ENCODE measurements around the gene TRIO.

The TRIO gene

GRCh38 chr5:14131855-14132503 is 11.2 kb upstream of the TRIO start (continued):
- TF ChIP-seq PRDM10 (tag by site-specific recombination; IDR thresholded peaks at IDR 0.05) (peak; percentile 76), IKZF3 (tag by site-specific recombination; IDR thresholded peaks at IDR 0.05) (peak; percentile 97), ZNF175 (tag by site-specific recombination; IDR thresholded peaks at IDR 0.05) (no peak), ZNF626 (tag by site-specific recombination; IDR thresholded peaks at IDR 0.05) (peak; percentile 16; the same call in 1 of the 2 replicates), ZNF16 (tag by site-specific recombination; IDR thresholded peaks at IDR 0.05; ENCODE audit: low read depth) (0 out of 2 replicates have a peak, but pooled peaks have one; percentile 10), ZNF610 (tag by site-specific recombination; IDR thresholded peaks at IDR 0.05; ENCODE audit: borderline replicate concordance) (peak; percentile 83; the same call in 1 of the 2 replicates), ZNF561 (tag by site-specific recombination; IDR thresholded peaks at IDR 0.05; ENCODE audit: borderline replicate concordance) (peak; percentile 92; the same call in 1 of the 2 replicates), ZIC2 (tag by site-specific recombination; IDR thresholded peaks at IDR 0.05) (peak; percentile 62), KLF7 (tag by site-specific recombination; IDR thresholded peaks at IDR 0.05; ENCODE audit: borderline replicate concordance) (peak; percentile 58; the same call in 1 of the 2 replicates), ZNF777 (tag by site-specific recombination; IDR thresholded peaks at IDR 0.05; ENCODE audit: borderline replicate concordance) (no peak), ZNF324 (tag by site-specific recombination; IDR thresholded peaks at IDR 0.05) (peak; percentile 83; the same call in 1 of the 2 replicates), ZNF529 (tag by site-specific recombination; IDR thresholded peaks at IDR 0.05; ENCODE audit: insufficient replicate concordance) (peak; percentile 58), ZNF558 (tag by site-specific recombination; IDR thresholded peaks at IDR 0.05) (peak; percentile 75), ZNF658 (tag by site-specific recombination; IDR thresholded peaks at IDR 0.05) (no peak), ZEB2 (tag by site-specific recombination; IDR thresholded peaks at IDR 0.05) (peak; percentile 91), ZNF623 (tag by site-specific recombination; IDR thresholded peaks at IDR 0.05) (no peak), ZBTB48 (tag by site-specific recombination; IDR thresholded peaks at IDR 0.05) (no peak), ZNF248 (tag by site-specific recombination; IDR thresholded peaks at IDR 0.05) (no peak), ZNF544 (tag by site-specific recombination; IDR thresholded peaks at IDR 0.05) (no peak), SCRT2 (tag by site-specific recombination; IDR thresholded peaks at IDR 0.05) (no peak), MZF1 (tag by site-specific recombination; IDR thresholded peaks at IDR 0.05; ENCODE audit: borderline replicate concordance) (peak; percentile 55; the same call in 1 of the 2 replicates), ZNF449 (tag by site-specific recombination; IDR thresholded peaks at IDR 0.05) (0 out of 2 replicates have a peak, but pooled peaks have one; percentile 46), INSM2 (tag by site-specific recombination; IDR thresholded peaks at IDR 0.05) (peak; percentile 81), CTCF (tag by site-specific recombination; IDR thresholded peaks at IDR 0.05) (peak; percentile 57; the same call in 1 of the 2 replicates), HOXA7 (CRISPR knock-in tag; IDR thresholded peaks at IDR 0.05; ENCODE audit: borderline replicate concordance) (no peak), ZNF146 (tag by site-specific recombination; IDR thresholded peaks at IDR 0.05) (no peak), ZFP69B (tag by site-specific recombination; IDR thresholded peaks at IDR 0.05) (peak; percentile 42), ZNF184 (tag by site-specific recombination; IDR thresholded peaks at IDR 0.05) (peak; percentile 67), ZBTB20 (tag by site-specific recombination; IDR thresholded peaks at IDR 0.05) (peak; percentile 30), ZSCAN23 (tag by site-specific recombination; IDR thresholded peaks at IDR 0.05) (peak; percentile 71; the same call in 1 of the 2 replicates), ZNF274 (IDR thresholded peaks at IDR 0.05; ENCODE audit: low read length) (no peak), ZNF274 (tag by site-specific recombination; IDR thresholded peaks at IDR 0.05; ENCODE audit: borderline replicate concordance) (no peak)
